ENCODE results near the gene MPG. TPM values are rescaled to one million over a fixed set of nuclear protein-coding genes. Genes with fewer than 3 reads are reported as not detected.
"Not testable (repeated sequence)": the region's sequence is repeated elsewhere in the genome, so short reads cannot be mapped to it uniquely, and the experiment has no call there.

Gene MPG, protein sequence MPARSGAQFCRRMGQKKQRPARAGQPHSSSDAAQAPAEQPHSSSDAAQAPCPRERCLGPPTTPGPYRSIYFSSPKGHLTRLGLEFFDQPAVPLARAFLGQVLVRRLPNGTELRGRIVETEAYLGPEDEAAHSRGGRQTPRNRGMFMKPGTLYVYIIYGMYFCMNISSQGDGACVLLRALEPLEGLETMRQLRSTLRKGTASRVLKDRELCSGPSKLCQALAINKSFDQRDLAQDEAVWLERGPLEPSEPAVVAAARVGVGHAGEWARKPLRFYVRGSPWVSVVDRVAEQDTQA
- polyA plus RNA-seq (2013): 77.3 TPM

DNA sequence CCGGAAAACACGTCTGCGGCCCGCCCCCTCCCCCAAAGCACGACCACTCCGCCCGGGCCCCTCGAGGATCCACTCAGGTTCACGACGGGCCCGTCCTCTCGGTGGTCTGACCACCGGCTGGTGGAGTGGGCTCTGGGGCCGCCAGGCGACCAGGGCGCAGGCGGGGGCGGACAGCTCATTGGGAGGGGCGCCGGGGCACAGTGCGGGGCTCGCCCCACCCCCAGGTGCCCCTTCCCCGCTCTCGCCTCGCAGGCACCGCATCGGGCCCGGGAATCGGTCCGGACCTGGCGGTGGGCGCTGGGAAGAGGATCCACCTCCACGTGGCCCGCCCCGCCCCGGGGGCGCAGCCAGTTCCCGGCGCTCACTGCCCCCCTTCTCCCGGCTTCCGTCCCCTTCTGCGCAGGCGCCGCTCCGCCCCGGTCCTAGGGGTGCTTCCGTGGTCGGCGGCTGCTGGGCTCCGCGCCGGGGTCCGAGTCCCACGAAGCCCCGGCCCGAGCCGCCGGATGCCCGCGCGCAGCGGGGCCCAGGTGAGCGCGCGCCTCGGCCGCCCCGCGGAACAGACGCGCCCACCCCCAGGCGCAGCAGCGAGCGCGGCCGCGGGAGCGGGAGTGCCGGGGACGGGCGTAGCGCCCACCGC lies at the start of gene MPG:
Gene MPG (plus strand): TSS at position 419 of the 637 bp plus-strand sequence. CDS start 85 bp downstream, at position 504.
- H3K4me1 ChIP-seq (ENCODE audit: control extremely low read depth in 1 of 4, control insufficient read depth in 4 of 4, insufficient read depth in 4 of 4, low read length in 3 of 4): peaks cover 3 to 72% (median 67%) of the 10 kb centered on the region in 4 experiments
- peak; percentile 48 to 56 (median 55) for DNase-seq
- peaks cover 0 to 7% (median 2%) of the 10 kb centered on the region in 5 experiments for H3K27me3 ChIP-seq (replicated peaks in 2 of 5; ENCODE audit: control insufficient read depth in 4 of 5, insufficient read depth in 5 of 5, low read length in 4 of 5)
- POLR2A ChIA-PET: no interaction called here
- H3K4me3 ChIP-seq (ENCODE audit: control insufficient read depth in 1 of 7, extremely low read depth in 1 of 7, insufficient read depth in 4 of 7, low read depth in 2 of 7, low read length in 6 of 7): peak within 1 kb of the TSS; percentile 62 to 89 (median 73)
- WGBS (ENCODE audit: insufficient coverage): under 1% methylated on average over 65 of the region's 83 CpGs
- peaks cover 2 to 29% (median 20%) of the 10 kb centered on the region in 4 experiments for H3K36me3 ChIP-seq (ENCODE audit: control insufficient read depth in 4 of 4, insufficient read depth in 4 of 4, low read length in 3 of 4)
- CTCF ChIA-PET: interaction anchor here (1.6 to 19.8 kb wide), 2 partner anchors 12 to 14 kb away, joined by 8 to 643 read pairs; no protein-coding TSS in a partner anchor
- peak within 1 kb of the TSS in 1 of 2 experiments; percentile 66 for H3K27ac ChIP-seq (ENCODE audit: insufficient read depth in 1 of 2, low read depth in 1 of 2, low read length in 2 of 2, poor library complexity in 1 of 2, severe bottlenecking in 2 of 2)
- no peaks in the 10 kb centered on the region for H3K9me3 ChIP-seq (ENCODE audit: control extremely low read depth in 1 of 5, control insufficient read depth in 4 of 5, insufficient read depth in 2 of 5, low read depth in 1 of 5, low read length in 4 of 5)

DNA sequence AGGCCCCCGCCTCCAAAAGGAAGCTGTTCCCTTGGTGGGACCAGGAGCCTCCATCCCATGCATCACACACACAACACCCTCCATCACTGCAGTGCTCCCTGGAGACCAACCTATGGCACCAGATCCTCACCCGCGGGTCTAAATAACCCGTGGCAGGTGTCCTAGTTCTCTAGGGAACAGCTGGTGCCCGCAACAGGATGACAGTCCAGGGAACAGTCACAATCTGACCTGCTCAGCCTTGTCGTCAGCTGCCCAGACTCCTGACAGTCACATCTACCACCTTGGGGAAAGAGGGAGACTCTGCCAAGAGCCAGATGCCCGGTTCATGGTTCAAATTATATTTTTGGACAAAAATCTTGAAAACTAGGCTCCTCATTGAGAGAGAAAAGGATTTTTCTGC lies 47.4 kb upstream of the MPG start:
- H3K27ac ChIP-seq (ENCODE audit: insufficient read depth in 1 of 2, low read depth in 1 of 2, low read length in 2 of 2, poor library complexity in 1 of 2, severe bottlenecking in 2 of 2); H3K9me3 ChIP-seq (ENCODE audit: control extremely low read depth in 1 of 5, control insufficient read depth in 4 of 5, insufficient read depth in 2 of 5, low read depth in 1 of 5, low read length in 4 of 5); DNase-seq; H3K4me3 ChIP-seq (ENCODE audit: control insufficient read depth in 1 of 7, extremely low read depth in 1 of 7, insufficient read depth in 4 of 7, low read depth in 2 of 7, low read length in 6 of 7); H3K36me3 ChIP-seq (ENCODE audit: control insufficient read depth in 4 of 4, insufficient read depth in 4 of 4, low read length in 3 of 4); H3K27me3 ChIP-seq (replicated peaks in 2 of 5; ENCODE audit: control insufficient read depth in 4 of 5, insufficient read depth in 5 of 5, low read length in 4 of 5); POLR2A ChIA-PET; CTCF ChIA-PET: not testable (repeated sequence)
- no CpG with 5 or more reads among the region's 7 CpGs for WGBS (ENCODE audit: insufficient coverage)
- peaks cover 0 to 17% (median 16%) of the 10 kb centered on the region in 4 experiments for H3K4me1 ChIP-seq (ENCODE audit: control extremely low read depth in 1 of 4, control insufficient read depth in 4 of 4, insufficient read depth in 4 of 4, low read length in 3 of 4)

DNA sequence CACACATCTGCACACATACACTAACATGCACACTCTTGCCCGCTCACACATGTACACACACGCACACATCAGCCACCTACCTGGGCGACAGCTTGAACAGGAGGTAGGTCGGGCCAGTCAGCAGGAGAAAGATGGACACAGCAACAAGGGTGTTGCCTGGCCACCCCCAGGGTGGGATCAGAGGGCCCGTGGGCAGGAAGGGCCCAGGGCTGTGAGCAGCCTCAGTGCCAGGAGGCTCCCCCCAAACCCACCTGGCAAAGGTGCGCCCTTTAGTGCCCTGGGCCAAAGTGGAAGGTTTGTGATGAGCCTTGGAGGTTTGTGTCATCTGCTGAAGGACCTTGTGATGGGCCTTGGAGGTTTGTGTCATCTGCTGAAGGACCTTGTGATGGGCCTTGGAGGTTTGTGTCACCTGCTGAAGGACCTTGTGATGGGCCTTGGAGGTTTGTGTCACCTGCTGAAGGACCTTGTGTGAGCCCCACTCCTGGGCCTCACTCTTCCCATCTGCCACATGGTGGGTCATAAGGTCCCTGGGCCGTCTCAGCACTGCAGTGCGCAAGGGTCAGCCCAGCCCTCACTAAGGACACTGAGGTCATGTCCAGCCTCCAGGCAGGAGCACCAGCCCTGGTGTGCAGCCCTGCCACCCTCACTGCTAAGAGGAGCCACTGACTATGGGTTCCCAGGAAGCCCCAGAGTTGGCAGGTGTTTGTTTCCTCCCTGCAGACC lies 44.7 kb upstream of the MPG start:
- H3K4me1 ChIP-seq (ENCODE audit: control extremely low read depth in 1 of 4, control insufficient read depth in 4 of 4, insufficient read depth in 4 of 4, low read length in 3 of 4): peaks cover 0 to 23% (median 19%) of the 10 kb centered on the region in 4 experiments
- H3K9me3 ChIP-seq (ENCODE audit: control extremely low read depth in 1 of 5, control insufficient read depth in 4 of 5, insufficient read depth in 2 of 5, low read depth in 1 of 5, low read length in 4 of 5); H3K27ac ChIP-seq (ENCODE audit: insufficient read depth in 1 of 2, low read depth in 1 of 2, low read length in 2 of 2, poor library complexity in 1 of 2, severe bottlenecking in 2 of 2); POLR2A ChIA-PET; H3K4me3 ChIP-seq (ENCODE audit: control insufficient read depth in 1 of 7, extremely low read depth in 1 of 7, insufficient read depth in 4 of 7, low read depth in 2 of 7, low read length in 6 of 7); DNase-seq; H3K27me3 ChIP-seq (replicated peaks in 2 of 5; ENCODE audit: control insufficient read depth in 4 of 5, insufficient read depth in 5 of 5, low read length in 4 of 5): not testable (repeated sequence)
- H3K36me3 ChIP-seq (ENCODE audit: control insufficient read depth in 4 of 4, insufficient read depth in 4 of 4, low read length in 3 of 4): peaks cover 0 to 13% (median 2%) of the 10 kb centered on the region in 4 experiments
- WGBS (ENCODE audit: insufficient coverage): 100% methylated on average over 1 of the region's 8 CpGs
- CTCF ChIA-PET: interaction anchor here (2.0 kb wide), 1 partner anchor 33 kb away, joined by 7 read pairs; no protein-coding TSS in a partner anchor

DNA sequence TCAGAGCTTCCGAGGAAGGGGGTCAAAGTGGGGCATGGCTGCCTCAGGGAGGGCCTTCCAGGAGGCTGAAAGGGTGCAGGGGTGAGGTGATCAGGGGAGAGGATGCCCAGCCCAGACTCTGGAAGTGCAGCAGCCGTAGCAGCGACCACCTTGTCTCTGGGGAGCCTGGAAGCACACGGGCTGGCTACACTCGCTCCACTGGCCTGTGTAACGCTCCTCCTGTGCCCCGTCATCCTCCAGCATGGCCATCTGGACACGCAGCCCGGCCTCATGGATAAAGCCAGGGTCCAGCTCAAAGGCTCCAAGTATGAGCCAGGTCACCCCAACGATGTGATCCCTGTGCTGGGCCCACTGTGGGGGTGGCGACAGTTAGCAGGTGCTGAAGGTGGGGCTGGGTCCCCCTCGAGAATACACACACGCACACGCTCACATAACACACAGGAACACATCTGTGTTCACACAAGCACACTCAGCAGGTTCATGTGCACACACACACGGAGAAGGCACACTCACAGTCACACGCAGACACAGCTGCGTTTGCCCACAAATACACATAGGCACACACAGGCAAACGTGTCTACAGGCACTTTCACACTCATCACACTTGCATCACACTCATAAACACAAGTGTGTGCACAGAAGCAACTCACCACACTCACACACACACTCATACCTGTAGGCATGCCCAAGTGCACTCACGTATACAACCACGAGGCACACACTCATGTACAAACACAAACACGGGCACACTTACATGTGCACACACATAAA lies 44.0 kb upstream of the MPG start:
- Histone ChIP-seq H3K27ac (ENCODE audit: insufficient read depth in 1 of 2, low read depth in 1 of 2, low read length in 2 of 2, poor library complexity in 1 of 2, severe bottlenecking in 2 of 2) (no peak overlapping the region), H3K9me3 (ENCODE audit: control extremely low read depth in 1 of 5, control insufficient read depth in 4 of 5, insufficient read depth in 2 of 5, low read depth in 1 of 5, low read length in 4 of 5) (no peaks in the 10 kb centered on the region), H3K4me3 (ENCODE audit: control insufficient read depth in 1 of 7, extremely low read depth in 1 of 7, insufficient read depth in 4 of 7, low read depth in 2 of 7, low read length in 6 of 7) (peak overlapping the region in 1 of 7 experiments; percentile 36), H3K4me1 (ENCODE audit: control extremely low read depth in 1 of 4, control insufficient read depth in 4 of 4, insufficient read depth in 4 of 4, low read length in 3 of 4) (peaks cover 0 to 31% (median 22%) of the 10 kb centered on the region in 4 experiments), H3K27me3 (replicated peaks in 2 of 5; ENCODE audit: control insufficient read depth in 4 of 5, insufficient read depth in 5 of 5, low read length in 4 of 5) (no peaks in the 10 kb centered on the region), H3K36me3 (ENCODE audit: control insufficient read depth in 4 of 4, insufficient read depth in 4 of 4, low read length in 3 of 4) (peaks cover 0 to 19% (median 2%) of the 10 kb centered on the region in 4 experiments)
- POLR2A ChIA-PET: no interaction called here
- CTCF ChIA-PET: interaction anchor here (1.5 to 2.0 kb wide), 2 partner anchors 13 to 32 kb away, joined by 3 to 7 read pairs; no protein-coding TSS in a partner anchor
- WGBS (ENCODE audit: insufficient coverage): 95% methylated on average over 13 of the region's 21 CpGs
- DNase-seq: no peak

DNA sequence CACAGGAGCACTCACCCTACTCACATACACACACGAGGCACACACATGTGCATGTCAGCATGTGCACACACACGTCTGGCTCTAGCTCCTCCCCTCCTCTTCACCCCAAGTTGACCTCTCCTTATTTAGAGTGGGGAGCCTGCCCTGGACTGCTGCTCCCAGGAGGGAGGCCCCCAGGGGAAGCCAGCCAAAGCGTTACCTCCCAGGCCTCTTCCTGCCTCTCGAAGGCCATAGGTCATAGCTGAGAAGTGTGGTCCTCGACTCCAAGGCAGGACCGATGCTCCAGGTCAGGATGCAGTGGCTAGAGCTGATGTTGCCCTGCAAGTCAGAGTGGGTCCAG lies 43.4 kb upstream of the MPG start:
- peaks cover 0 to 24% (median 2%) of the 10 kb centered on the region in 4 experiments for H3K36me3 ChIP-seq (ENCODE audit: control insufficient read depth in 4 of 4, insufficient read depth in 4 of 4, low read length in 3 of 4)
- H3K27me3 ChIP-seq (replicated peaks in 2 of 5; ENCODE audit: control insufficient read depth in 4 of 5, insufficient read depth in 5 of 5, low read length in 4 of 5): no peaks in the 10 kb centered on the region
- peak overlapping the region in 2 of 7 experiments; percentile 36 to 40 for H3K4me3 ChIP-seq (ENCODE audit: control insufficient read depth in 1 of 7, extremely low read depth in 1 of 7, insufficient read depth in 4 of 7, low read depth in 2 of 7, low read length in 6 of 7)
- no peak overlapping the region for H3K27ac ChIP-seq (ENCODE audit: insufficient read depth in 1 of 2, low read depth in 1 of 2, low read length in 2 of 2, poor library complexity in 1 of 2, severe bottlenecking in 2 of 2)
- ChIA-PET CTCF (interaction anchor here (1.5 to 2.0 kb wide), 2 partner anchors 12 to 31 kb away, joined by 3 to 7 read pairs; no protein-coding TSS in a partner anchor), POLR2A (no interaction called here)
- WGBS (ENCODE audit: insufficient coverage): 27% methylated on average over 6 of the region's 6 CpGs
- H3K4me1 ChIP-seq (ENCODE audit: control extremely low read depth in 1 of 4, control insufficient read depth in 4 of 4, insufficient read depth in 4 of 4, low read length in 3 of 4): peaks cover 0 to 36% (median 24%) of the 10 kb centered on the region in 4 experiments
- DNase-seq: no peak
- H3K9me3 ChIP-seq (ENCODE audit: control extremely low read depth in 1 of 5, control insufficient read depth in 4 of 5, insufficient read depth in 2 of 5, low read depth in 1 of 5, low read length in 4 of 5): no peaks in the 10 kb centered on the region

DNA sequence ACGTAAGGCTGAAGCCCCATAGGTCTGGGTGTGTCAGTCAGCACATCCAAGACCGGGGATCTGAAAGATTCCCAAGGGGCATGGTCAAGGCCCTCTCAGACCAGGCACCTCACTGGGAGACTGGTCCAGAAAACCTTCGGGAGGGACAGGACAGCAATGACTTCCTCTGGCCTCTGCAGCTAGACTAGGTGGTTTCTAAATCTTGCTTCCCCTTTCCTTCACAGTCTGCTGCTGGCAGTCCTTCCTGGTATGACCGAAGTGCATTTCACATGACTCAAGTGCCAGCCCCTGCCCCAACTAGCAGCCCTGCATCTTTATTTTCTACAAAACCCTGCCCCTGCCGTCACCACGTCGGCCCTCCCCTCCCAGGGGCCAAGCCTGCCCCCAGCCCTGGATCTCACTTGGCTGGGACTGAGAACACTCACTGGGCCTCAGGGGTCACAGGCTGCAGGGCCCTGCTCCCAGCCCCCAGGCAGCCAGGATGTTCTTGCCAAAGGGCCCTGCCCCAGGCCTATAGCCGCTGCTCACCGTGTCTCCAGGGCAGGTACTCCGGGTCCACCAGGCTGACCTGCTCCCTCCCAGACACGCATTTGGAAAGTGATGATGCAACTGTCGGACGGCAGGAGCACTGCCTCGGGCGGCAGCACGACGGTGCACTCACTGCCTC lies 42.9 kb upstream of the MPG start:
- H3K36me3 ChIP-seq (ENCODE audit: control insufficient read depth in 4 of 4, insufficient read depth in 4 of 4, low read length in 3 of 4): peaks cover 0 to 24% (median 2%) of the 10 kb centered on the region in 4 experiments
- H3K4me1 ChIP-seq (ENCODE audit: control extremely low read depth in 1 of 4, control insufficient read depth in 4 of 4, insufficient read depth in 4 of 4, low read length in 3 of 4): peaks cover 0 to 41% (median 24%) of the 10 kb centered on the region in 4 experiments
- no peaks in the 10 kb centered on the region for H3K27me3 ChIP-seq (replicated peaks in 2 of 5; ENCODE audit: control insufficient read depth in 4 of 5, insufficient read depth in 5 of 5, low read length in 4 of 5)
- POLR2A ChIA-PET: no interaction called here
- CTCF ChIA-PET: interaction anchor here (1.5 to 2.0 kb wide), 2 partner anchors 12 to 31 kb away, joined by 3 to 7 read pairs; no protein-coding TSS in a partner anchor
- DNase-seq: peak; percentile 41 to 87 (median 83)
- no peaks in the 10 kb centered on the region for H3K9me3 ChIP-seq (ENCODE audit: control extremely low read depth in 1 of 5, control insufficient read depth in 4 of 5, insufficient read depth in 2 of 5, low read depth in 1 of 5, low read length in 4 of 5)
- H3K4me3 ChIP-seq (ENCODE audit: control insufficient read depth in 1 of 7, extremely low read depth in 1 of 7, insufficient read depth in 4 of 7, low read depth in 2 of 7, low read length in 6 of 7): peak overlapping the region in 3 of 7 experiments; percentile 12 to 40 (median 36)
- 54% methylated on average over 16 of the region's 17 CpGs for WGBS (ENCODE audit: insufficient coverage)
- peak overlapping the region in 1 of 2 experiments; percentile 30 for H3K27ac ChIP-seq (ENCODE audit: insufficient read depth in 1 of 2, low read depth in 1 of 2, low read length in 2 of 2, poor library complexity in 1 of 2, severe bottlenecking in 2 of 2)
